ENCODE measurements around the gene NTN1. TPM values are rescaled to one million over a fixed set of nuclear protein-coding genes. Genes with fewer than 3 reads are reported as not detected.

The NTN1 gene
- total and polyA plus RNA-seq, 8 donors = 2.0 to 12.9 (median 9.0) TPM

DNA sequence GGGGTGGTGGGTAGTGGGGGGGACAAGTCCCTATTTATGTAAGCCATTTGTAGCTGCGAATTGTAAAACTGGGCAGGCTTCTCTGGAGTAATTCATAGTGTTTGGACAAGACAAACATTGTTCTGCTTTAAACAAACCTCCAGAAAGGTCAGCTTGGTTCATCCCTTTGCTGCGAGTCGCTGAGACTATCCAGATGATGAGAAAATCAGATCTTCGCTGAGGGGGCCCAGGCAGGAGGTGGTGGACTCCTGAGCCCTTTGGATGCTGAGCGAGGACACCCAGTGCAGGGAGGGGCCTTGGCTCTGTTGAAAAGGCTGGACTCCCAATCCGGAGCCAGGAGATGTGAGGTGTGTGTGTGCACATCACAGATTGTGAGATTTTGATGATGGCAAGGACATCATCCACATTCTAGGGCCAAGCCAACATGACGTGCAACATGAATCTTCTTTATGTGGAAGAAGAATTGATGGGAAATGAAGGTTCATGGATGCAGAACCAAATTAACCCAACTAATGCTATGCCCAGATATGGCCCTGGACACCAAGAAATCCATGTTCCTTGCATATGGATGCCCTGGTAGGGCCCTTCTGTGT, 15.0 kb upstream of the NTN1 start:
- TF ChIP-seq, protein P1, sequence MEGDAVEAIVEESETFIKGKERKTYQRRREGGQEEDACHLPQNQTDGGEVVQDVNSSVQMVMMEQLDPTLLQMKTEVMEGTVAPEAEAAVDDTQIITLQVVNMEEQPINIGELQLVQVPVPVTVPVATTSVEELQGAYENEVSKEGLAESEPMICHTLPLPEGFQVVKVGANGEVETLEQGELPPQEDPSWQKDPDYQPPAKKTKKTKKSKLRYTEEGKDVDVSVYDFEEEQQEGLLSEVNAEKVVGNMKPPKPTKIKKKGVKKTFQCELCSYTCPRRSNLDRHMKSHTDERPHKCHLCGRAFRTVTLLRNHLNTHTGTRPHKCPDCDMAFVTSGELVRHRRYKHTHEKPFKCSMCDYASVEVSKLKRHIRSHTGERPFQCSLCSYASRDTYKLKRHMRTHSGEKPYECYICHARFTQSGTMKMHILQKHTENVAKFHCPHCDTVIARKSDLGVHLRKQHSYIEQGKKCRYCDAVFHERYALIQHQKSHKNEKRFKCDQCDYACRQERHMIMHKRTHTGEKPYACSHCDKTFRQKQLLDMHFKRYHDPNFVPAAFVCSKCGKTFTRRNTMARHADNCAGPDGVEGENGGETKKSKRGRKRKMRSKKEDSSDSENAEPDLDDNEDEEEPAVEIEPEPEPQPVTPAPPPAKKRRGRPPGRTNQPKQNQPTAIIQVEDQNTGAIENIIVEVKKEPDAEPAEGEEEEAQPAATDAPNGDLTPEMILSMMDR (IDR thresholded peaks at IDR 0.05) = no peak
- intact Hi-C loops (cut with DNase I) = no loop called here
- Histone ChIP-seq H3K4me1 (peaks cover 5 to 24% of the 10 kb centered on the region in 2 donors), H3K4me3 (no peak overlapping the region), H3K36me3 (no peaks in the 10 kb centered on the region), H3K27ac (no peak overlapping the region), H3K9me3 (no peaks in the 10 kb centered on the region), H3K27me3 (peaks cover 41 to 95% of the 10 kb centered on the region in 2 donors)
- no peak for DNase-seq
- no peak for ATAC-seq

DNA sequence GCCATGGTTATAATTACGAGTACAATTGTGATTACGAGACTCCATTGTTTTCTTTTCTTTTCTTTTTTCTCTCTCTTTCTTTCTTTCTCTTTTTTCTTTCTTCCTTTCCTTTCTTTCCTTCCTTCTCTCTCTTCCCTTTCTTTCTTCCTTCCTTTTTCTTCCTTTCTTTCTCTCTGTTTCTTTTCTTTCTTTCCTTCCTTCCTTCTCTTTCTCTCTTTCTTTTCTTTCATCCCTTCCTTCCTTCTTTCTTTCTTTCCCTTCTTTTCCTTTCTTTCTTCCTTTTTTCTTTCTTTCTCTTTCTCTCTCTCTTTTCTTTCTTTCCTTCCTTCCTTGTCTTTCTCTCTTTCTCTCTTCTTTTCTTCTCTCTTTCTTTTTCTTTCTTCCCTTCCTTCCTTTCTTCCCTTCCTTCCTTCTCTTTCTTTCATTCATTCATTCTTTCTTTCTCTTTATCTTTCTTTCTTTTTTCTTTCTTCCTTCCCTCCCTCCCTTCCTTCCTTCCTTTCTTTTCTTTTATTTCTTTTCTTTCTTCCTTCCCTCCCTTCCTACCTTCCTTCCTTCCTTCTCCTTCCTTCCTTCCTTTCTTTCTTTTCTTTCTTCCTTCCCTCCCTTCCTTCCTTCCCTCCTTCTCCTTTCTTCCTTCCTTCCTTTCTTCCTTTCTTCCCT, 14.1 kb upstream of the NTN1 start:
- H3K9me3 ChIP-seq = no peaks in the 10 kb centered on the region
- no peak overlapping the region for H3K27ac ChIP-seq
- peaks cover 40 to 92% of the 10 kb centered on the region in 2 donors for H3K27me3 ChIP-seq
- TF ChIP-seq, protein P1 (IDR thresholded peaks at IDR 0.05) = no peak
- no peaks in the 10 kb centered on the region for H3K36me3 ChIP-seq
- peaks cover 5 to 23% of the 10 kb centered on the region in 2 donors for H3K4me1 ChIP-seq
- H3K4me3 ChIP-seq = no peak overlapping the region
- intact Hi-C loops (cut with DNase I) = no loop called here
- ATAC-seq (no peak), DNase-seq (no peak)

DNA sequence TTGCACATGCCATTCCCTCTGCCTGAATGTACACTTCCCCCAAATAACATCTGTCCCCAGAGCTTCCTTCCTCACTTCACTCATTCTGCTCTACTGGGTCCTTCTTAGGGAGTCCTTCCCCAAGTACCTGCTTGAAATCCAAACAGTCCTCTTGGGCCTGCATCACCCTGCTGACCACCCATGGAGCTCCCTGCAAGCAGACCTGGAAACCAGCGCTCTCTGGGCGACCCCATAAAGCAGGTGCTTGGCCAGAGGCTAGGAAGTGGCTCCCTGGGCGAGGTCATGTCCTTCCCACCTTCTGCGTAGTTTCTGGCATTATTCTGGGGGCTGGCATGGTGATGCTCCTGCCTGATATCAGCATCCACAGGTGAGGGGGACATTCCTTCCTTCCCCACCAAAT, 12.2 kb upstream of the NTN1 start:
- H3K27me3 ChIP-seq = peaks cover 22 to 89% of the 10 kb centered on the region in 2 donors
- TF ChIP-seq, protein P1 (IDR thresholded peaks at IDR 0.05) = no peak
- H3K36me3 ChIP-seq = no peaks in the 10 kb centered on the region
- no peaks in the 10 kb centered on the region for H3K9me3 ChIP-seq
- peaks cover 0 to 4% of the 10 kb centered on the region in 2 donors for H3K4me1 ChIP-seq
- H3K4me3 ChIP-seq = no peak overlapping the region
- ATAC-seq (no peak), DNase-seq (no peak)
- intact Hi-C loops (cut with DNase I) = no loop called here
- no peak overlapping the region for H3K27ac ChIP-seq

DNA sequence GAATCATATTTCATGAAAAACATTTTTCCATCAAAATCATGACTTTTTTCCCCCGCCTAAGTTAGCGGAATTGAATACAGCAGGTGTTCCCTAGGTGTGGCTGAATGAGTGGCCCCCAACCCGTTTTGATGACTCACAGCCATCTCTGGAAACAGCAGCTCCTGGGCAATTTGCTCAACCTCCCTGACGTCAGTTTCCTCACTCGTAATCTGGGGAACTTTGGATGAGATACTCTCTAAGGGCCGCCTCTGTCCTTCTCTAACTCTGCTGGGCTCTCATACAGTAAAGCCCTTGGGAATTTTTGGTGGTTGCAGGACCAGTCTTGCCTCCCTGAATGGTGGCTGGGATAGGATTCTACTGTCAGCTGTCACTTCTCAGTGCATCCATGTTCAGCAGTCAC, 11.6 kb upstream of the NTN1 start:
- H3K4me1 ChIP-seq = no peaks in the 10 kb centered on the region
- H3K27ac ChIP-seq = no peak overlapping the region
- peaks cover 16 to 83% of the 10 kb centered on the region in 2 donors for H3K27me3 ChIP-seq
- no peaks in the 10 kb centered on the region for H3K36me3 ChIP-seq
- intact Hi-C loops (cut with DNase I) = no loop called here
- ATAC-seq (no peak), DNase-seq (no peak)
- TF ChIP-seq, protein P1 (IDR thresholded peaks at IDR 0.05) = no peak
- no peaks in the 10 kb centered on the region for H3K9me3 ChIP-seq
- no peak overlapping the region for H3K4me3 ChIP-seq

DNA sequence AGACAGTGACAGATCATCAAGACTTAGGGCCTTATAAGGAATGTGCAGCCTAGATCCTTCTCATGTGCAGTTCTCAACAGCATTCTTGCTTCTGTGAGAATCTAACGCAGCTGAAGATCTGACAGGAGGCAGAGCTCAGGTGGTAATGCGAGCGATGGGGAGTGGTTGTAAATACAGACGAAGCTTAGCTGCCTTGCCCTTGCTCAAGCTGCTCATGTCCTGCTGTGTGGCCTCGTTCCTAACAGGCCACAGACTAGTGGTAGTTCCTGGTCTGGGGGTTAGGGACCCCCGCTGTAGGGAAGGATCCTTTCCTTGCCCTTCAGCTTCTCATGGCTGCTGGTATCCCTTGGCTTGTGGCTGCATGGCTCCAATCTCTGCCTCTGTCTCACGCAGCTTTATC, 10.3 kb upstream of the NTN1 start:
- TF ChIP-seq, protein P1 (IDR thresholded peaks at IDR 0.05) = no peak
- intact Hi-C loops (cut with DNase I) = no loop called here

More for the DNA sequence above, 10.3 kb upstream of the NTN1 start:
- ATAC-seq (no peak), DNase-seq (no peak)
- Histone ChIP-seq H3K27ac (no peak overlapping the region), H3K36me3 (no peaks in the 10 kb centered on the region), H3K27me3 (peaks cover 3 to 79% of the 10 kb centered on the region in 2 donors), H3K9me3 (no peaks in the 10 kb centered on the region), H3K4me3 (no peak overlapping the region), H3K4me1 (no peaks in the 10 kb centered on the region)
